GM13977 (cell line): Measurements from ENCODE around the gene TPGS1.
A peak's percentile ranks its signal among the peaks of the same experiment; 100 is the strongest.

Experiments
- DNase-seq: peaks from one replicate; pipeline ENCODE4 v3.0.0; 2012; ENCODE audit warnings: low spot score
- in situ Hi-C: fragments of 300-500 bp; cut with MboI; formaldehyde crosslinking; loops from one replicate; pipeline ENCODE4 v1.12.0; 2022; ENCODE audit warnings: low sequenced_read_pairs, low pct_unique_long_range_greater_than_20kb, mixed read lengths, inconsistent platforms; ENCODE audit not compliant: unreplicated experiment
- TF ChIP-seq, protein P1 (sequence below): IDR thresholded peaks from 2 replicates; pipeline ENCODE4 v1.5.1; 2012; ENCODE audit warnings: mild to moderate bottlenecking, control low read depth; ENCODE audit not compliant: insufficient read depth; ENCODE audit errors: extremely low read depth, missing control alignments

TPGS1 gene

DNA sequence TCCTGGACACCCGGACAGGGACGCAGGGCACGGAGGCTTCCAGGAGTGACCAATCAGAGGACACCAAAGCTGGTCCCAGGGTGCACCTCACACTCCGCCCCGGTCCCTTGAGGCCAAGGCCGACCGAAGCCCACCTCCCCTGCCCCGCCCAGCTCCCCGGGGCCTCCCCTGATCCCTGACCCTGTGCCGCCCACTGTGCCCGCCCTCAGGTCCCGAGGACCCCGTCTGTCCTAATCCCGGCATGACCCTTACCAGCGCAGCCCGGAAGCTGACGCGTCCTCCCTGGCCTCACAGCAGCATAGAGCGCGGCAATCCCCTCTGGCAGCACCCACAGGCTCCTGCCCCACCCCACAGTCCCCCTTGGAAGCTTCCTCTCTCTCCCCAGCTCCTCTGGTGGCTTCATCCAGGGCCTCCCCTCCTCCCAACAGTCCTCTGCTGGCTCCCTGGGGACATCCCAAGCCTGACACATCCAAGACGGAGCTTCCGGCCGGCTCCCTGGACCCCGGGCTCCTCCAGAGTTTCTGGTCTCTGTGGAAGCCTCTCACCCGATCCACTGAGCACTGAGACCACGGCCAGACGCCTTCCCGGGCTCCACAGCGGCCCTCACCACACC is 16.9 kb downstream of the TPGS1 start:
- TF ChIP-seq, protein P1, sequence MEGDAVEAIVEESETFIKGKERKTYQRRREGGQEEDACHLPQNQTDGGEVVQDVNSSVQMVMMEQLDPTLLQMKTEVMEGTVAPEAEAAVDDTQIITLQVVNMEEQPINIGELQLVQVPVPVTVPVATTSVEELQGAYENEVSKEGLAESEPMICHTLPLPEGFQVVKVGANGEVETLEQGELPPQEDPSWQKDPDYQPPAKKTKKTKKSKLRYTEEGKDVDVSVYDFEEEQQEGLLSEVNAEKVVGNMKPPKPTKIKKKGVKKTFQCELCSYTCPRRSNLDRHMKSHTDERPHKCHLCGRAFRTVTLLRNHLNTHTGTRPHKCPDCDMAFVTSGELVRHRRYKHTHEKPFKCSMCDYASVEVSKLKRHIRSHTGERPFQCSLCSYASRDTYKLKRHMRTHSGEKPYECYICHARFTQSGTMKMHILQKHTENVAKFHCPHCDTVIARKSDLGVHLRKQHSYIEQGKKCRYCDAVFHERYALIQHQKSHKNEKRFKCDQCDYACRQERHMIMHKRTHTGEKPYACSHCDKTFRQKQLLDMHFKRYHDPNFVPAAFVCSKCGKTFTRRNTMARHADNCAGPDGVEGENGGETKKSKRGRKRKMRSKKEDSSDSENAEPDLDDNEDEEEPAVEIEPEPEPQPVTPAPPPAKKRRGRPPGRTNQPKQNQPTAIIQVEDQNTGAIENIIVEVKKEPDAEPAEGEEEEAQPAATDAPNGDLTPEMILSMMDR: no peak
- DNase-seq: no peak
- in situ Hi-C loops: no loop called here

DNA sequence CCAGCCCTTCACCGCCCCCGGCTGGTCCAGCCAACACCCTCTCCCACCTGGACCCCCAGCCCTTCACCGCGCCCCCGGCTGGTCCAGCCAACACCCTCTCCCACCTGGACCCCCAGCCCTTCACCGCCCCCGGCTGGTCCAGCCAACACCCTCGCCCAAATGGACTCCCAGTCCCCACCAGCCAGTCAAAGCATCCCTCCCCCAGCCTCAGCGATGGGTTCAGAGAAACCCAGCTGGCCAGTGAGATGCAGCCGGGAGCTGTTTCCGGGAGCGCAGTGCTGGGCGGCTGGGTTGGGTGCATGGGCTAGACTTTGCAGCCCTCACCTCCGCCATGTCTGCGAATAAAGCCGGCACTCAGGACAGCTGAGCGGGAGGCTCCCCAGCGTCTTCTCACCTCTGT is 17.7 kb downstream of the TPGS1 start:
- TF ChIP-seq, protein P1: no peak
- in situ Hi-C loops: no loop called here
- DNase-seq: no peak

DNA sequence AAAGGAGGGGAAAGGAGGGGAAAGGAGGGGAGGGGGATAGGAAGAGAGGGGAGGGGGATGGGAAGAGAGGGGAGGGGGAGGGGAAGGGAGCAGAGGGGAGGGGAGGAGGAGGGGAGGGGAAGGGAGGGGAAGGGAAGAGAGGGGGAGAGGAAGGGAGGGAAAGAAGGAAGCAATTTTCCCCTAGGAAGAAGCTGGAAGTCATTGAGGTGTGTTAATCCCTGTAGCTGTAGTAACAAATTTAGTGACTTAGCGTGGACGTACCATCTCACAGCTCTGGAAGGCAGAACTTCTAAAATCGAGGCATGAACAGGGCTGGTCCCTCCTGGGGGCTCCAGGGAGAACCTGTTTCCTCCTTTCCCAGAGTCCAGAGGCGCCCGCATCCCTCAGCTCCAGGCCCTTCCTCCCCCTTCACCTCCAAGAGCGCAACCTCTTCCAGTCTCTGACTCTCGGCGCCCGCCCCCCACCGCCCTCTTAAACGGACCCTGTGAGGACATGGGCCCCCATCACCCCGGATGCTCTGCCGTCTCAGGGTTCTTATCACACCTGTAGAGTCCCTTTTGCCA is 18.6 kb downstream of the TPGS1 start:
- TF ChIP-seq, protein P1: no peak
- no peak for DNase-seq
- in situ Hi-C loops: no loop called here

DNA sequence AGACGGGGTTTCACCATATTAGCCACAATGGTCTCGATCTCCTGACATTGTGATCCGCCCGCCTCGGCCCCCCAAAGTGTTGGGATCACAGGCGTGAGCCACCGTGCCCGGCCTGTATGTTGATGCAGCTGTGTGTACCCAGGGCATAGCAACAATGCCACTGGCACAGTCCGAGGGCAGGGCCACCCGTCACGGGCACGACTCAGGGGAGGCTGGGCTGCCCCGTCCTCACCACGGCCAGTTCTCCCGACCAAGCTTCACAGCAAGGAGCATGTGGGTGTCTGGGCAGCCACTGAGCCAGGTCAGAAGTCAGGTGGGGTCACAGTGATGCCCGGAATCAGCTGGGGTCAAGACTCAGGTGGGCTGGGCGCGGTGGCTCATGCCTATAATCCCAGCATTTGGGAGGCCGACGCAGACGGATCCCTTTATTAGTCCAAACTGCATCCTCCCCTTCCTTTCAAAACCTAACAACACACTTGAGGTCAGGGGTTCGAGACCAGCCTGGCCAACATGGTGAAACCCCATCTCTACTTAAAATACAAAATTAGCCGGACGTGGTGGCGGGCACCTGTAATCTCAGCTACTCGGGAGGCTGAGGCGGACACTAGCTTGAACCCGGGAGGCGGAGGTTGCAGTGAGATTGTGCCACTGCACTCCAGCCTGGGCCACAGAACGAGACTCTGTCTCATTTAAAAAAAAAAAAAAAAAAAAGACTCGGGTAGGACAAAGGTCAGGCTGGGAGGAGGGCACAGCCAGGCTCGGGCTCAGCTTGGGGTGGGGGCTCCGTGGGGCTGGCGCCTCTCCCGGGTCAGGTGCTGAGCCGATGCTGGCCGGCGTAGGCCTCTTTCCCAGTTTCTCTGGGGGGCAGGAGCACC is 23.1 kb downstream of the TPGS1 start:
- no peak for DNase-seq
- in situ Hi-C loops: no loop called here
- TF ChIP-seq, protein P1: no peak

DNA sequence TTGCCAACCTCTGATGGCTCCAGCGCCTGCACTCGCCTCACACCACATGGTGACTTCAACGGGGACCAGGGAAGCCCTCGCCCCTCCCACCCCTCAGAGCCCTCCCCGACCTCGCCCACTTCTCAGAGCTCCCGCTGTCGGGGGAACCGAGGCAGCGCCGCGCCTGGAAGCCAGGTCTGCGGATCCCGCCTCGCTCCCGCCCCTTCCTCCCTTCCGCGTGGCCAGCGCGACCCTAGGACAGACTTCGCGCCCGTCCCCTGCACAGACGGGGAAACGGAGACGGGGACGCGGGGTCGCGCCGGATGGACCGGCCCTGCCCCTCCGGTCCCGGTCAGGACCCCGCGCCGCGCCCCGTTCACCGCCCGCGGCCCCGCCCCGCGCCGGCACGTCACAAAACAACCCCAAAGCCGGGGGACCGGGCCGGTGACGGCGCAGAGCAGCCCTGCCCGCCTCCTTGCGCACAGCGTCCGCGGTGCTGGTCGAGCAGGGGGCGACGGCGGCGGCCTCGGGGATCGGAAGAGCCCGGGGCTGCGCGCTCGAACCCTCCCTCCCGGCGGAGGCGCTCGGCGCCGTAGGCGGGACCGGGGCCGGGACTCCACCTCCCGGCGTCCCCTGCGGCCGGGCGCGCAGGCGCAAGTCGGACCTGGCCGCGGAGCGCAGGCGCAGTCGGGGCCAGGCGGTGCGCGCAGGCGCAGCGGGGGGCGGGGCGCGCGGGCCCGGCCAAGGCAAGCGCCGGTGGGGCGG is 23.9 kb downstream of the TPGS1 start:
- TF ChIP-seq, protein P1: no peak
- in situ Hi-C loops: no loop called here
- DNase-seq: peak; percentile 100
